HuH-7 (cell line): ENCODE measurements around the gene BSND.
"Not testable (repeated sequence)": the region's sequence is repeated elsewhere in the genome, so short reads cannot be mapped to it uniquely, and the experiment has no call there.

ENCODE experiments used
- DNase-seq: peaks from one replicate; pipeline ENCODE4 v3.0.0; 2011; ENCODE audit warnings: low spot score

Gene BSND

DNA sequence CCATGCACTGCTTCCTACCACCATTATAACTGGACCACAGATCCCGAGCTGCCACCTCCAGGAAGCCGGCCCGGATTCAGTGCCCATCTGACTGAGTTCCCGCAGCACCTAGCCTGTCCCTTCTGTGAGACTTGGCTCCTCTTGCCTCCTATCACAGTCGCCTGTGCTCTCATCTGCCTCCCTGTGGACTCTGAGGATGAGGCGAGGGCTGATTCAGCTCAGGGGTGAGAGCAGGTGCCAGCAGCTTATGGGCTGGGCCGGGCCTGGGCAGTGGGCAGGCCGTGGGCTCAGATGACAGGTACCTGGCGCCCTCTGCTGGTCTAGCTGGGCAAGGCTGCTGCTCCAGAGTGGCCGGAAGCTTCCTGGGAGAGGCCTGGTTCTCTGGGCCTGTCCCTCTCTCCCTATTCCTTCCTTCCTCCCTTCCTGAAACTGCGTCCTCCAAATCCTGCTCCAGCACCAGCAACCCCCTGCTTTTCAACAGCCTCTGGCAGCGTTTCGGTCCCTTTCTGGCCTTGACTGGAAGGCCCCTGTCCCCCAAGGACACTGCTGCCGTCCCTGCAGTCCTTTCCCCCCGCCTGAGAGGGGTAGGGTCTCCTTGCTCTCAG lies 23.3 kb downstream of the BSND start:
- peak; percentile 88 for DNase-seq

DNA sequence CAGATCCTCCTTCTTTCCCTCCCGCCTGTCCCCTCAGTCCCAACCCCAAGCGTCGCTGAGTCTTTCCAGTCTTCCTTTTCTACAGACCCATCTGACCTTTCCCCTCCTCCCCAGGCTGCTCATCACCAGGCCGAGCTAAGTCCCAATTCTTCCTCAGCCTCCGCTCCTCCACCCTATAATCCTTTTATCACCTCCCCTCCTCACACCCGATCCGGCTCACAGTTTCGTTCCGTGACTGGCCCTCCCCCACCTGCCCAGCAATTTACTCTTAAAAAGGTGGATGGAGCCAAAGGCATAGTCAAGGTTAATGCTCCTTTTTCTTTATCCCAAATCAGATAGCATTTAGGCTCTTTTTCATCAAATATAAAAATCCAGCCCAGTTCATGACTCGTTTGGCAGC lies 25.4 kb downstream of the BSND start:
- DNase-seq = not testable (repeated sequence)

DNA sequence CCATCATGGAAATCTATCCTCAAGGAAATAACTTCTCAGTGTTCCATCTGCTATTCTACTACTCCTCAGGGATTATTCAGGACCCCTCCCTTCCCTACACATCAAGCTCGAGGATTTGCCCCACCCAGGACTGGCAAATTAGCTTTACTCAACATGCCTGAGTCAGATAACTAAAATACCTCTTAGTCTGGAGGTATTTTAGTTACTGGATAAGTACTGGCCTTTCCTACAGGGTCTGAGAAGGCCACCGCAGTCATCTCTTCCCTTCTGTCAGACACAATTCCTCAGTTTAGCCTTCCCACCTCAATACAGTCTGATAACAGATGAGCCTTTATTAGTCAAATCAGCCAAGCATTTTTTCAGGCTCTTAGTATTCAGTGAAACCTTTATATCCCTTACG lies 27.9 kb downstream of the BSND start:
- DNase-seq = not testable (repeated sequence)

DNA sequence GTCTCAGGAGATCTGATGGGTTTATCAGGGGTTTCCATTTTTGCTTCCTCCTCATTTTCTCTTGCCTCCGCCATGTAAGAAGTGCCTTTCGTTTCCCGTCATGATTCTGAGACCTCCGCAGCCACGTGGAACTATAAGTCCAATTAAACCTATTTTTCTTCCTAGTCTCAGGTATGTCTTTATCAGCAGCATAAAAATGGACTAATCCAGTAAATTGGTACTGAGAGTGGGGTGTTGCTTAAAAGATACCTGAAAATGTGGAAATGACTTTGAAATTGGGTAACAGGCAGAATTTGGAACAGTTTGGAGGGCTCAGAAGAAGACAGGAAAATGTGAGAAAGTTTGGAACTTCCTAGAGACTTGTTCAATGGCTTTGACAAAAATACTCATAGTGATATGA lies 32.4 kb downstream of the BSND start:
- DNase-seq = not testable (repeated sequence)

DNA sequence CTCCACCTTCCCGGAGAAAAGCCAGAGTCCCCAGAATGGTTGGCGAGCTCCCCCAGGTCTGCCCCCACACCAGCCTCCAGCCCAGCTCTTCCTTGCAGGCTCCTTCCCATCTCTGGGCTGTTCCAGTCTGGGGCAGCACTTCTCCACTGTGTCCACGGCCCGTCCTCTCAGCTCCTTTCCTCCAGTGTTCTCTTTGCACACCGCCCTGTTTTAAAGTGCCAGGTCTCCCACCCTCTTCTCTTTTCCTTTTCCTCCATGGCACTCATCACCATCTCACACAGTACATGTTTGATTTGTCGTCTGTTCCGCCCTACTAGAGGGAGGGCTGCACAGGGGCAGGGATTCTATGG lies 34.5 kb downstream of the BSND start:
- DNase-seq = no peak

DNA sequence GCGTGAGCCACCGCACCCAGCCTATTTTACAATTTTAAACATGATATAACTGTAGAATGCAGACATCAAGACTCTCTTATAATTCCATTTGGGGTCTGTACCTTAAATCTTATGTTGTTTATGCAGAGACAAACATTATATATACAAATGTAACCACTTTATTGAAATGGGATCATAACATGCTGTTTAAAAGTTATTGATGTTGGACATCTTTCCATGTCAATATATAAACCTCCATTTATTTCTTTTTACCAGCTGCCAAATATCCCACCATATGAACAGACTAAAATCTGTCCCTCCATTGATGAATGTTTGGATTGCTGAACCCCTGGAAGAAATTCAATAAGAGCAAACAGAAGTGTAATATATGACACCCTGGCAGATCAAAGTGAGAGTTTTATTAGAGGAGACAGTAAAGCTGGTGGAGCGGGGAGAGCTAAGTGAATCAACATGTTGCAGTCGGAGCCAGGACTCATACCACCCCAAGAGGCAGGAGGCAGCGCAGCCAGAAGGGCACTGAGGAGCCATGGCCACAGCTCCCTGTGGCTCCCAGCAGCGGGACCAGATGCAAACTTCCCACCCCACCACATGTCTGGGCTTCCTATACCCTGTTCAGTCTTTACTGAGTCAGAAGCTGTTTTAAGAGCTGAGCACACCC lies 35.9 kb downstream of the BSND start:
- DNase-seq = no peak

DNA sequence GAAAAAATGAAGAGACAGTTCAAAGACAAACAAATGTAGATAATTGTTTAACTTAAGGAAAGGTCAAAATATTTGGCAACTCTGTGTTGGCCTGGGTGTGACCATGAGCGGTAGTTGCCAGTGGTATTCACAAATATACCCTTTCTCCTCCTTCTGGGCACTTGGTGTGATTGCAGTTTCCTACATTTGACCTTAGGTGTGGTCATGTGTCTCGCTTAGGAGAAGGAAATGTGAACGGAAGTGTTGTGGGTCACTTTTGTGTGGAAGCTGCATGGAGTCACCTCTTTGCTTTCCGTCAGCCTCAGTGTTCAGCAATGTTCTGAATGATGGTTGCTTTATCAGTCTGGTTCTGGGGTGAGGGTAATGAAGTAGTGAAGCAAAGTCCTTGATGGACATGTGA lies 37.2 kb downstream of the BSND start:
- DNase-seq = peak; percentile 71

DNA sequence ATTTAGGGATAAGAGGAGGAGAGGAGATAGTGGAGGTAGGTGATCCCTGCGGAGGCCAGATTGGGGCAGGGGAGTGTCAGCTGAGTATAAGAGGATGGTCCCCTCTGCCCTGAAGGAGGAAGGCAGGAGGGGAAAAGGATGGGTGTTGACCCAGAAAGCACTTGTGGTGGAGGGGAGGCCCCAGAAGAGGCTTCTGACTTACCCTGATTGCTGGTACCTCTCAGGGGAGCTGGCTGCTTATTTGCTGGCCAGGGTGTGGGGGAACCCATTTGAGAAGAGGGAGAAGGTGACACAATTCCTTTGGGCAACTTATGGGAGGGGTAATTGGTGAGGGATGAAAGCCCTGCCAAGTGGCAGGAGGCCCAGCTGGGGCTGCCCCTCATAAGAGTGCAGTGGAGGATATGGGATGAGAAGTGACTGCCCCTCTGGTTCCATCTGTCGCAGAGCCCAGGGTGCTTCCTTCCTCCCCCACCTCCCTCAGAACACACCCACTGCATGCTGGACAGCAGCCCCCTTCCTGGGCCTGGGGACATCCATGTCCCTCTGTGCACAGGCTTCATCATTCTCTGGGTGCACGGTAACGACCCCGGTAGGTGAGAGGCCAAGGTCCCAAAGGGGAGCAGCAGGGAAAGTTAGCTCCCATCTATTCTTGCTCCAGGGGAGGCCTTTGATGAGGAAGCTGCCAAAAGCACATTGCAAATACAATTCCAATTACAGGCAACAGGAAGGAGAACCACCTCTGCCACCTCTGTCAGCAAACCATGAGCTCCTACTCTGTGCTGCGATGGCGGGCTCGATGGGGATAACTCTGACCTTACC lies 39.2 kb downstream of the BSND start:
- no peak for DNase-seq

DNA sequence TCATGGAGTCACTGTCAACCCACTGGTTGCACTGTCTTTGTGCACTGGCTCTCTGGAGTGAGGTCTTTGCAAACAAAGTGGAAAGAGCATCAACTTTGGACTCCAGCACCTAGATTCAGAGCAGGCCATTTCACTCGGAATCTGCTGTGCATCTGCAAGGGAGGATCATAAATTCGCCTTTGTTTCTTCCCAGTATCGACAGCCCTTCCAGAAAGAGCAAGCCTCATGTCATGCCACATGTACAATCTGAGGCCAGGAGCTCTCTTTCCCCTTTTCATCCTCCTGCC lies 39.8 kb downstream of the BSND start:
- no peak for DNase-seq

DNA sequence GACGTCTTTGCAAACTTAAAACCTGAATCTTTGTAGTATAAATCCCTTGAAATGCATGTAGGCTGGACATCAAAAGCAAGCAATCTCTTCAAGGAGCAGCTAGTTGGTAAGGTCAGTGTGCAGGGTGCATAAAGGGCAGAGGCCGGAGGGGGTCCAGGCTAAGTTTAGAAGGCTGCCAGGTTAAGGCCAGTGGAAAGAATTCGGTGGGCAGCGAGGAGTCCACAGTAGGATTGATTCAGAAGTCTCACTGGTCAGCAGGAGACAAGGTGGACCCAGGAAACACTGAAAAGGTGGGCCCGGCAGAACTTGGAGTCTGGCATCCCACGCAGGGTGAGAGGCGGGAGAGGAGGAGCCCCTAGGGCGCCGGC lies 40.2 kb downstream of the BSND start:
- DNase-seq = no peak

DNA sequence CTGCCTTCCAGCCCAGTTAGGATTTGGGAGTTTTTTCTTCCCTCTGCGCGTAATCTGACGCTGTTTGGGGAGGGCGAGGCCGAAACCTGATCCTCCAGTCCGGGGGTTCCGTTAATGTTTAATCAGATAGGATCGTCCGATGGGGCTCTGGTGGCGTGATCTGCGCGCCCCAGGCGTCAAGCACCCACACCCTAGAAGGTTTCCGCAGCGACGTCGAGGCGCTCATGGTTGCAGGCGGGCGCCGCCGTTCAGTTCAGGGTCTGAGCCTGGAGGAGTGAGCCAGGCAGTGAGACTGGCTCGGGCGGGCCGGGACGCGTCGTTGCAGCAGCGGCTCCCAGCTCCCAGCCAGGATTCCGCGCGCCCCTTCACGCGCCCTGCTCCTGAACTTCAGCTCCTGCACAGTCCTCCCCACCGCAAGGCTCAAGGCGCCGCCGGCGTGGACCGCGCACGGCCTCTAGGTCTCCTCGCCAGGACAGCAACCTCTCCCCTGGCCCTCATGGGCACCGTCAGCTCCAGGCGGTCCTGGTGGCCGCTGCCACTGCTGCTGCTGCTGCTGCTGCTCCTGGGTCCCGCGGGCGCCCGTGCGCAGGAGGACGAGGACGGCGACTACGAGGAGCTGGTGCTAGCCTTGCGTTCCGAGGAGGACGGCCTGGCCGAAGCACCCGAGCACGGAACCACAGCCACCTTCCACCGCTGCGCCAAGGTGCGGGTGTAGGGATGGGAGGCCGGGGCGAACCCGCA lies 40.8 kb downstream of the BSND start, which contains the start of gene PCSK9:
Gene PCSK9 (plus strand): TSS at position 207 of the 741 bp plus-strand sequence. CDS start 290 bp downstream, at position 497.
- DNase-seq = peak; percentile 84

DNA sequence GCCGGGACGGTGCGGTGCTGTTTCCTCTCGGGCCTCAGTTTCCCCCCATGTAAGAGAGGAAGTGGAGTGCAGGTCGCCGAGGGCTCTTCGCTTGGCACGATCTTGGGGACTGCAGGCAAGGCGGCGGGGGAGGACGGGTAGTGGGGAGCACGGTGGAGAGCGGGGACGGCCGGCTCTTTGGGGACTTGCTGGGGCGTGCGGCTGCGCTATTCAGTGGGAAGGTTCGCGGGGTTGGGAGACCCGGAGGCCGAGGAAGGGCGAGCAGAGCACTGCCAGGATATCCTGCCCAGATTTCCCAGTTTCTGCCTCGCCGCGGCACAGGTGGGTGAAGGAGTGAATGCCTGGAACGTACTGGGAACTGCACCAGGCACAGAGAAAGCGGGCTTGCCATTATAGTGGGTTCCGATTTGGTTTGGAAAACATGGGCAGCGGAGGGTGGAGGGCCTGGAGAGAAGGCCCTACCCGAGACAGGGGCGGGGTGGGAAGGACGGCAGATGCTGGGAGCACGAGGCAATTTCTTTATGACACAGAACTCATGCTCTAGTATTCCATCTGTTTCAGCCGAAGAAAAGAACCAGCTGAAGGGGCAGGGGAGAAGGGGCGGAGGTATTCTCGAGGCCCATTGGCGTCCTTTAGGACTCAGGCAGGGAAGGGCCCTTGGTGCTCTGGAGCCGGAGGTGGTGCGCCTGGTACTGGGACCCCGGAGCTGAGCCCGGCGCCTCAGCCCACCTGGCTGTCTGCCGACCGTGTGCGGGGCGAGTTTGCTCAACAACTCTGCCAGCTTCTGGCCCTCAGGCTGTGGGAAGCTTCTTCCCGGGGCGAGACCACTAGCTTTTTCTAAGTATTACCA lies 41.6 kb downstream of the BSND start:
- DNase-seq = no peak

DNA sequence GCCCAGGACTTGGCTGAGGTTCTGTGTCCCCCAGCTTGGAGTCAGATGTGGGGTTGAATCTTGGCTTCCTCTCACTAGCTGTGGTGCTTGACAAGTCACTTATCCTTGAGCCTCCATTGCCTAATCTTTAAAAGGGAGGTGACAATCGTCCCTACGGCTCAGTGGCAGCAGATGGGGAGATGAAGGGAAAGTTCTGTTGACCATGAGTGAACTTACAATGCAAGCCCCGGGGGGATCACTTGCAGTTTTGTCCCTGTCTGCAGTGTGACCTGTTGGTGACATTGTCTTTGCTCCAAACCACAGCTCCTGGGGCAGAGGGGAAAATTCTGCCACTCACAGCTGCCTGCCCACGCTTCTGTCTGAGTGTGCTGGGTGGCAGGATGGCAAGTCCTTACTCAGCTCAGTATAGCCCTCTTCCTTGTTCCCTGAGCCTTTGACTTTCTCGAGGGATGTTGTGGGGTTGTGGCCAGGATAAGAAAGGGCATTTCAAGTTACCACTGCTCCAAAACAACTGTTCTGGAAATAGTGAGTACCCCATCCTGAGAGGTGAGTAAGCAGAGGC lies 42.3 kb downstream of the BSND start:
- no peak for DNase-seq

DNA sequence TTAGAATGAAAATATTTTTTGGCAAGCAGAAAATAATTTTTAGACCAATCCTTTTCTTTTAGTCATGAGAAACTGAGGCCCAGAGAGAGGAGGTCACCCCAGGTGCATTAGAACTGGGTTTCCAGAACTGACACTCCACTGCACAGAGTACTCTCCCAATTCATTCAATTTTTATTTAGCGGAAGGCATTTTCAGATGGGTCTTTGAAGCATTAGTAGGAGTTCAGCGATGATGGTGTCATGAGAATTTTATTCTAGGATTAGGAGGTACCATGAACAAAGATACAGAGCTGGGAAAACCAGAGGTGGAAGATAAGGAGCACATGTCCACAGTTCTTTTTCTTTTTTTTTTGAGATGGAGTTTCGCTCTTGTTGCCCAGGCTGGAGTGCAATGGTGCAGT lies 42.9 kb downstream of the BSND start:
- no peak for DNase-seq

DNA sequence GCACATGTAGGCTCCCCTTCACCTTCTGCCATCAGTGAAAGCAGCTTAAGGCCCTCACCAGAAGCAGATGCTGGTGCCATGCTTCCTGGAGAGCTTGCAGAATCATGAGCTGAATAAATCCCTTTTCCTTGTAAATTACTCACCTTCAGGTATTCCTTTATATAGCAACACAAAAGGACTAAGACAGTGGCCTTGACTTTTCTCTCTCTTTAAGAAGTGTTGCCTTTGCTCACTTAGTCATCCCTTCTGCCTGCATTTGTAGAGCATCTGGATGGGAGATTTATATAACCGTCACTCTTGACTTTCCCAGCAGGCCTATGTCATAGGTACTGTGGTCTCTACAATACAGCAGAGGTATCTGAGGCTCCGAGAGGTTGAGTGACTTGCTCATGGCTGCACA lies 44.3 kb downstream of the BSND start:
- DNase-seq = no peak

DNA sequence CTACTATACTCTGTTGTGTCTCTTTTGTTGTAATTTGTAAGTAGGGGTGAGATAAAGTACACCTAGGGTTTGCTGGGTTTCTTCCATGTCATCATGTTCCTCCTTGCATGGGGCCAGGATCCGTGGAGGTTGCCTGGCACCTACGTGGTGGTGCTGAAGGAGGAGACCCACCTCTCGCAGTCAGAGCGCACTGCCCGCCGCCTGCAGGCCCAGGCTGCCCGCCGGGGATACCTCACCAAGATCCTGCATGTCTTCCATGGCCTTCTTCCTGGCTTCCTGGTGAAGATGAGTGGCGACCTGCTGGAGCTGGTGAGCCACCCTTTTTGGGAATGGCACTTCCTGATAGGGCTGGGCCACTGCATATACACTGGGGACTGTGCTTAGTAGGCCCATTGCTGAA lies 45.0 kb downstream of the BSND start:
- no peak for DNase-seq

DNA sequence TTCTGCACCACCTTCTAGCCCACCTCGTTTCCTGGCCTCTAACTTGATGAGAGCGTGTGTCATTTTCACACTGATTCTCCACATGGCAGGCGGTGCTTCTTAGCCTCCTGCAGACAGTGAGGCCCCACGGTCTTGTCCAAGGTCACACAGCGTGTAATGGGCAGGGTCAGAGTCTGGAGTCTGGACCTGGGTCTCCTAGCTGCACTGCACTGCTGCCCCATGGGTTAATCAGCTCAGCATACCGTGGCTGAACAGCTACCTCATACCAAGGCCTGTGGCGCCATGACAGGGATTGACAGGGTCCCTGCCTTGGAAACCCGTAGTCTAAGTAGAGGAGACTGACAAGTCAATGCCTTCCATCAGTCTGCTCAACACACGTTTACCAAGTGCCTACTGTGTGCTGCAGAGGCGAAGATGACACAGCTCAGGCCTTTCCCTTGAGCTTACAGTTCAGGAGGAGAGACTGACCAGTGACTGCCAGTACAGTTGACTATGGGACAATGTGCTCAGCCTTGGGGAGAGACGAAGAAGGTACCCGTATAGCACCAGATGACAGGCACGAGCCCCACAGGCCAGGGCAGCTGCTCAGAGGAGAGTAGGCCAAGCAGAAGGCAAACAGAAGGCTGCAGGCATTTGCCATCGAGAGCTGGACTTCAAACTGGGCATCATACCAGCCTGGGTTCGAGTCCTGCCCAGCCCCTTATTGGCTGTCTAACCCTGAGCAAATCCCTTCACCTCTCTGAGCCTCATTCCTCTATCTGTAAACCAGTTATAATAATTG lies 46.1 kb downstream of the BSND start:
- DNase-seq = no peak

DNA sequence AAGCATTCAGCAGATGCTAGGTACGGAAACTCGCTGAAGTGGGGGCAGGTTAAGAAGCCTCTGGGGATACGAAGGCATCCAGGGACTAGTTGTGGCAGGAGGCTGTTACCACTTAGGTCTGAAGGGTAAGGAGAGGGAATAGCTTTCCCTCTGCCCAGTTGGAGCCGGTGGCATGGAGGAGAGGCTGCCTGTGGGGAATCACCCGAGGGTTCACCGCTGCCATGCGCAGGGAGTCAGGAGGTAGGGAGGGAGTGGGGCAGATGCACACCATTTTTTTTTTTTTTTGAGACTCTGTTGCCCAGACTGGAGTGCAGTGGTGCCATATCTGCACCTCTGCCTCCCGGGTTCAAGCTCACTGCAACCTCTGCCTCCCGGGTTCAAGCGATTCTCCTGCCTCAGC lies 46.7 kb downstream of the BSND start:
- DNase-seq = no peak

DNA sequence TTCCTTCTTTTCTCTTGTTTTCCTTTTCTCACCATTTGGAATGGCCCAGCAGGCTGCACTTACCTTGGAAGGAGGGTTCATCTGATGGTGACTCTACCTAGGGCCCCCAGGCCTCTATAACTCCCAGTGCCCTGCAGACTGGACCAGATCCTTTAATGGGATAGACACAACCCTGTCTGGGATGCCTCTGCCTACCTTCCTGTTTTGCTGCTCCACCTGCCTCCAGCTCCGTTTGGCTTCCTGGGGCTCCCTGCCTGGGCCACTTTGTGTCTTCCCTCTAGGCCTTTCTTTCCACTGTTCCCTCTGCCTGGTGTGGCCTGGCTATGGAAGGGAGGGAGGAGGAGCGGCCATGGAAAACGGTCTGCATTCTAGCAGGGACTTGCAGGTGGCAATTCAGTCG lies 48.1 kb downstream of the BSND start:
- no peak for DNase-seq

DNA sequence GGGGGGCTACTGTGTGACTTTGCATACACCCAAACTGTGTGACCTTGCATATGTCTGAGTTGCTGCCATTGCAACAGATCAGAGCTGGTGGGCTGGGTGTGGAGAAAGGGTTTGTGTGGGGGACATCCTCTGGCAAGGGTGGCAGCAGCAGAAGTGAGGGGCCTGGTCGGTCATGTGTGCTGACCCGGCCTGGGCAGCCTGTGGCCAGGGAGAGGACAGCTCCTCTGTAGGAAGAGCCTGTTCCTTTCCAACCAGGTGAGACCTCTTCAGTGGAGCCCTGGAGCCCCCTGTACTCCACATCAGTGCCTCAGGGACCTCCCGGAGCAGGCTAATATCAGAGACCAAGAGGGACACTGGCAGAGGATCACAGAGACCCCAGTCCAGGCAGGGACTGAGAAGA lies 48.9 kb downstream of the BSND start:
- DNase-seq = no peak
